K562 (cell line): ENCODE results near the gene CBFA2T3. TPM values are rescaled to one million over a fixed set of nuclear protein-coding genes. Genes with fewer than 3 reads are reported as not detected.

Experiments
- CREB5 ChIP-seq: fragments of 250-450 bp; sonication (Bioruptor Pico); IDR thresholded peaks from 2 replicates; pipeline ENCODE4 v1.5.0; 2020; ENCODE audit warnings: mild to moderate bottlenecking
- FOXP1 ChIP-seq: sonication (generic); formaldehyde crosslinking; IDR thresholded peaks from 2 replicates; pipeline ENCODE4 v1.8.0; 2022; ENCODE audit warnings: mild to moderate bottlenecking, missing genetic modification reagents
- FUS ChIP-seq: fragments of 200-400 bp; formaldehyde crosslinking; optimal IDR thresholded peaks from 2 replicates; pipeline ENCODE3; 2017; ENCODE audit warnings: low read depth, low read length
- HEY1 ChIP-seq: fragments of 250-450 bp; sonication (Bioruptor Pico); IDR thresholded peaks from 2 replicates; pipeline ENCODE4 v1.5.0; 2020; ENCODE audit warnings: mild to moderate bottlenecking, moderate library complexity, borderline replicate concordance
- HNRNPUL1 ChIP-seq: fragments of 200-400 bp; formaldehyde crosslinking; IDR thresholded peaks from 2 replicates; pipeline ENCODE4 v1.6.1; 2017; ENCODE audit warnings: low read length
- KDM1A ChIP-seq, 2 experiments: fragments of 450-650 bp; IDR thresholded peaks; 2 replicates each; pipeline ENCODE4 v1.6.1; 2016; ENCODE audit warnings: mild to moderate bottlenecking in 2 of 2
- LARP7 ChIP-seq: fragments of 450-650 bp; IDR thresholded peaks from 2 replicates; pipeline ENCODE4 v1.6.1; 2016
- LEF1 ChIP-seq: fragments of 450-650 bp; IDR thresholded peaks from 2 replicates; pipeline ENCODE4 v1.6.1; 2016; ENCODE audit warnings: mild to moderate bottlenecking
- MAFG ChIP-seq: fragments of 450-650 bp; conservative IDR thresholded peaks from 2 replicates; pipeline ENCODE4 v1.6.1; 2016; ENCODE audit warnings: missing genetic modification characterization, missing compliant biosample characterization
- NEUROD1 ChIP-seq: fragments of 150-350 bp; IDR thresholded peaks from 2 replicates; pipeline ENCODE4 v1.6.1; 2014; ENCODE audit warnings: borderline replicate concordance, low read length, low read depth; ENCODE audit not compliant: partially characterized antibody
- POLR2AphosphoS2 ChIP-seq: IDR thresholded peaks from 2 replicates; pipeline ENCODE4 v1.6.1; 2012; ENCODE audit warnings: low read length, improper control_type of control experiment
- RBBP5 ChIP-seq: fragments of 200-600 bp; sonication (generic); IDR thresholded peaks from 2 replicates; pipeline ENCODE4 v1.6.1; 2012; ENCODE audit warnings: borderline replicate concordance, mild to moderate bottlenecking, low read length, control low read depth, inconsistent platforms; ENCODE audit not compliant: insufficient read depth, poor library complexity, severe bottlenecking
- RBFOX2 ChIP-seq: fragments of 200-400 bp; formaldehyde crosslinking; IDR thresholded peaks from 2 replicates; pipeline ENCODE4 v1.6.1; 2017; ENCODE audit warnings: low read depth, mild to moderate bottlenecking, low read length, moderate library complexity
- SRSF3 ChIP-seq: fragments of 200-400 bp; formaldehyde crosslinking; IDR thresholded peaks from 2 replicates; pipeline ENCODE4 v1.6.1; 2016; ENCODE audit warnings: mild to moderate bottlenecking, low read length, moderate library complexity; ENCODE audit not compliant: insufficient read depth
- TFAM ChIP-seq: fragments of 250-450 bp; sonication (Bioruptor Pico); conservative IDR thresholded peaks from 2 replicates; pipeline ENCODE4 v1.5.0; 2021; ENCODE audit warnings: mild to moderate bottlenecking, moderate library complexity
- THAP7 ChIP-seq: fragments of 250-450 bp; sonication (Bioruptor Pico); IDR thresholded peaks from 2 replicates; pipeline ENCODE4 v1.5.0; 2021
- TRIM28 ChIP-seq: fragments of 450-650 bp; IDR thresholded peaks from 2 replicates; pipeline ENCODE4 v1.6.1; 2017
- TSC22D4 ChIP-seq: fragments of 450-650 bp; IDR thresholded peaks from 2 replicates; pipeline ENCODE4 v1.6.1; 2016; ENCODE audit warnings: missing genetic modification characterization, missing biosample characterization, control low read depth
- ZBTB26 ChIP-seq: fragments of 450-650 bp; formaldehyde crosslinking; IDR thresholded peaks from 2 replicates; pipeline ENCODE4 v1.4.0; 2022; ENCODE audit warnings: missing genetic modification characterization
- ZBTB7A ChIP-seq: IDR thresholded peaks from 2 replicates; pipeline ENCODE4 v1.6.1; 2011; ENCODE audit warnings: low read depth, mild to moderate bottlenecking, low read length, moderate library complexity, borderline replicate concordance; ENCODE audit not compliant: control insufficient read depth
- ZNF224 ChIP-seq: sonication (generic); formaldehyde crosslinking; IDR thresholded peaks from 2 replicates; pipeline ENCODE4 v1.8.0; 2022; ENCODE audit warnings: mild to moderate bottlenecking, missing genetic modification reagents
- ZNF274 ChIP-seq: IDR thresholded peaks from 2 replicates; pipeline ENCODE4 v1.6.1; 2011; ENCODE audit warnings: low read depth, mild to moderate bottlenecking, low read length, moderate library complexity, borderline replicate concordance
- ZNF398 ChIP-seq: fragments of 250-450 bp; sonication (Bioruptor Pico); IDR thresholded peaks from 2 replicates; pipeline ENCODE4 v1.8.0; 2021; ENCODE audit warnings: moderate library complexity, mild to moderate bottlenecking, inconsistent platforms
- ZNF551 ChIP-seq: fragments of 250-450 bp; sonication (Bioruptor Pico); IDR thresholded peaks from 2 replicates; pipeline ENCODE4 v1.5.0; 2021; ENCODE audit warnings: mild to moderate bottlenecking, moderate library complexity
- ZNF699 ChIP-seq: fragments of 250-450 bp; sonication (Bioruptor Pico); IDR thresholded peaks from 2 replicates; pipeline ENCODE4 v1.8.0; 2021; ENCODE audit warnings: mild to moderate bottlenecking, moderate library complexity; ENCODE audit not compliant: insufficient replicate concordance
- ZNF76 ChIP-seq: fragments of 250-450 bp; sonication (Bioruptor Pico); IDR thresholded peaks from 2 replicates; pipeline ENCODE4 v1.4.0; 2020; ENCODE audit warnings: mild to moderate bottlenecking, moderate library complexity, borderline replicate concordance
- polyA plus RNA-seq, 8 experiments: library from polyadenylated mRNA; depleted of rRNA in 4 of 8; stranded (reverse) in 5 of 8; unstranded in 3 of 8; fragments of >200 nt; fragmentation: Nextera tagmentation in 2 of 8; fragmentation: Illumina TruSeq in 1 of 8; extraction: Ambion mirVana in 2 of 8; extraction: Trizol in 1 of 8; gene quantifications; 2 replicates each; pipeline versions ENCODE4 v1.2.1 to v1.2.3, GENCODE V29; 2011 to 2014; ENCODE audit warnings: inconsistent platforms in 1 of 8, missing spikeins in 1 of 8
- total RNA-seq, 7 experiments: library from RNA; depleted of rRNA in 6 of 7; stranded (reverse); fragments of >200 nt in 6 of 7; fragmentation: Illumina TruSeq in 2 of 7; extraction: Trizol in 2 of 7; gene quantifications; 2 replicates each; pipeline versions ENCODE4 v1.2.1 to v1.2.3, GENCODE V29; 2011 to 2021; ENCODE audit warnings: low replicate concordance in 1 of 7

The CBFA2T3 gene
- total and polyA plus RNA-seq, 9 of the 15 experiments (the other 6 are each of a cell fraction or from before 2014, with no cell fraction given) = 2.3 to 145 (median 6.7) TPM

GRCh38 chr16:89026121-89026612 lies 49.2 kb upstream of the CBFA2T3 start (continued):
- TF ChIP-seq ZBTB26 = no peak
- TF ChIP-seq ZNF398 (CRISPR knock-in tag) = no peak
- 0 out of 2 replicates have a peak, but pooled peaks have one; percentile 28 for TF ChIP-seq FOXP1 (CRISPR knock-in tag)
- no peak for TF ChIP-seq FUS
- TF ChIP-seq HNRNPUL1 = no peak
- TF ChIP-seq RBBP5 = no peak
- TF ChIP-seq TSC22D4 (tag) = no peak
- no peak for TF ChIP-seq LARP7
- TF ChIP-seq ZNF224 (CRISPR knock-in tag) = no peak
- TF ChIP-seq CREB5 (CRISPR knock-in tag) = no peak
- TF ChIP-seq THAP7 (CRISPR knock-in tag) = no peak
- peak; percentile 92 for TF ChIP-seq MAFG
- peak; percentile 57 to 78; a peak in 3 of 4 replicates for TF ChIP-seq KDM1A (IDR thresholded peaks at IDR 0.05)
- peak; percentile 69; the same call in 1 of the 2 replicates for TF ChIP-seq LEF1
- TF ChIP-seq ZNF76 = no peak
- TF ChIP-seq RBFOX2 = no peak
- no peak for TF ChIP-seq TRIM28
- no peak for TF ChIP-seq ZNF551 (CRISPR knock-in tag)
- no peak for TF ChIP-seq ZNF274
- TF ChIP-seq HEY1 (CRISPR knock-in tag) = no peak
- no peak for TF ChIP-seq ZNF699 (CRISPR knock-in tag)
- TF ChIP-seq TFAM = no peak
- TF ChIP-seq SRSF3 = no peak
- TF ChIP-seq ZBTB7A = no peak
- no peak for TF ChIP-seq NEUROD1
- no peak for TF ChIP-seq POLR2AphosphoS2
